C4-2B (cell line): ENCODE data around the gene PSAP.

Experiments used
- CTCF ChIP-seq: fragments of 450-650 bp; conservative IDR thresholded peaks from 2 replicates; pipeline ENCODE4 v1.5.1; 2017; ENCODE audit warnings: mild to moderate bottlenecking
- ZFX ChIP-seq: fragments of 450-650 bp; IDR thresholded peaks from 2 replicates; pipeline ENCODE4 v1.6.1; 2017

GRCh38 chr10:71819441-71819861 is 31.6 kb downstream of the PSAP start:
- no peak for TF ChIP-seq CTCF
- no peak for TF ChIP-seq ZFX
